Measurements from ENCODE around the gene UBXN6.

Gene UBXN6

GRCh38 chr19:4402171-4403004 lies 55.2 kb downstream of the UBXN6 start, which contains the start of gene CHAF1A:
Gene CHAF1A, plus strand, starts transcription at chr19:4402640. Its CDS starts 123 bp downstream, at chr19:4402763.
- peak; percentile 96 for DNase-seq

GRCh38 chr19:4401769-4402170 lies 55.8 kb downstream of the UBXN6 start:
- no peak for DNase-seq

GRCh38 chr19:4400135-4400936 lies 57.3 kb downstream of the UBXN6 start, which contains the start of gene SH3GL1:
Gene SH3GL1, minus strand, starts transcription at chr19:4400547. Its CDS starts 179 bp downstream, at chr19:4400368.
- DNase-seq = peak; percentile 94

- no peak for DNase-seq
Measured at GRCh38 chr19:4399812-4400134, 57.8 kb downstream of the UBXN6 start.

- DNase-seq = no peak
Measured at GRCh38 chr19:4396949-4397783, 60.4 kb downstream of the UBXN6 start.

All from activated T-cell treated with anti-CD3 and anti-CD28 coated beads, Interleukin-2, amount 50 U/mL, for 1 hour (primary cell).